Measurements from ENCODE around the gene MAMLD1. TPM values are rescaled to one million over a fixed set of nuclear protein-coding genes. Genes with fewer than 3 reads are reported as not detected.

Gene MAMLD1
- total RNA-seq, 1 donor from 2014 or later = 12.9 TPM

GRCh38 chrX:150456466-150456865, 93.3 kb downstream of the MAMLD1 start:
- H3K4me1 Mint-ChIP-seq (ENCODE audit: low read depth) = peaks cover 34% of the 10 kb centered on the region
- no peak for DNase-seq (ENCODE audit: low spot score)
- no peak overlapping the region for H3K4me3 Mint-ChIP-seq (ENCODE audit: low read depth)
- H3K27ac Mint-ChIP-seq = no peak overlapping the region
- intact Hi-C loops (cut with micrococcal nuclease) = no loop called here
- peaks cover 58% of the 10 kb centered on the region for H3K36me3 Mint-ChIP-seq (ENCODE audit: low read depth)
- H3K9me3 Mint-ChIP-seq = no peaks in the 10 kb centered on the region
- no peaks in the 10 kb centered on the region for H3K27me3 Mint-ChIP-seq (ENCODE audit: low read depth)

DNA sequence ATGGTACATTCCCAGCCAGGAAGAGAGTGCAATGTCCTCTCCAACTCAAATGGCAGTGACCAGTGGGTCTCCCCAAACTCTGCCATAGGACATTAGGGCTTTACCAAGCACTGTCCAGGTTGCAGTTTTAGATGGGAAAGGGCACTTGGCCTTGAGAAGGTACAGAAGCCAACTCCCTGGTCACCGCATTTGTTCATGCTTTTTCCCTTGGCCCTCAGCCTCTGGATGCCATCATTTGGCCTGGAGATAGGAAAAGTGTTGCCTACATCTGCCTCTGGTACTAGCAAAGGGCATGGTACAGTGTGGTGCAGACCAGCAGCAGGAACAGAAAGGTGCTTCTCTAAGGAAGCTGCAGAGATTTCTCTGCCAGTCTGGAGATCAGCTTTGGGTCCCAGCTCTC, 93.8 kb downstream of the MAMLD1 start:
- Mint-ChIP-seq H3K36me3 (ENCODE audit: low read depth) (peaks cover 53% of the 10 kb centered on the region), H3K4me3 (ENCODE audit: low read depth) (no peak overlapping the region), H3K27ac (no peak overlapping the region), H3K9me3 (no peaks in the 10 kb centered on the region), H3K27me3 (ENCODE audit: low read depth) (no peaks in the 10 kb centered on the region), H3K4me1 (ENCODE audit: low read depth) (peaks cover 29% of the 10 kb centered on the region)
- intact Hi-C loops (cut with micrococcal nuclease) = no loop called here
- DNase-seq (ENCODE audit: low spot score) = no peak

DNA sequence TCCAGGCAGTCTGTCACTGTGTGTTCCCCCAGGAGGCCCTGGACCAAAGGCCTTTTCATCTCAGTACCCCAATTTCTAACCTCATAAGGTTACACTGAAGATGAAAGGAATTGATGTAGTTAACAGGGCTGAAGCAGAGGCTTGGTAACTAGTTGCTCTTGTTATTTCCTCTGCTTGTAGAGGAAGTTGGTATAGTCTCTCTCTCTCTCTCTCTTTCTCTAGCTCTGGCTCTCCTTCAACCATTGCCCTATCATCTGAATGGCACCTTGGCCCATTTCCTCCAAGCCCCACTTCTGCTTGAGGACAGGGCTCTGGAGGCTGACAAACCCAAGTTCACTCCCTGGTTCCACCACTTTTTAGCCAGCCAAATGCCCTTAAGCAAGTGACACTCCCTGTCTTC, 96.1 kb downstream of the MAMLD1 start:
- intact Hi-C loops (cut with micrococcal nuclease) = no loop called here
- Mint-ChIP-seq H3K4me1 (ENCODE audit: low read depth) (peaks cover 23% of the 10 kb centered on the region), H3K27ac (peak overlapping the region; percentile 36)

GRCh38 chrX:150460063-150460462, 96.9 kb downstream of the MAMLD1 start:
- DNase-seq (ENCODE audit: low spot score) = no peak
- H3K4me1 Mint-ChIP-seq (ENCODE audit: low read depth) = peaks cover 22% of the 10 kb centered on the region
- intact Hi-C loops (cut with micrococcal nuclease) = no loop called here
- no peak overlapping the region for H3K4me3 Mint-ChIP-seq (ENCODE audit: low read depth)
- no peaks in the 10 kb centered on the region for H3K9me3 Mint-ChIP-seq
- peaks cover 48% of the 10 kb centered on the region for H3K36me3 Mint-ChIP-seq (ENCODE audit: low read depth)
- H3K27me3 Mint-ChIP-seq (ENCODE audit: low read depth) = no peaks in the 10 kb centered on the region
- H3K27ac Mint-ChIP-seq = no peak overlapping the region

More for the DNA sequence above, 96.1 kb downstream of the MAMLD1 start:
- Mint-ChIP-seq H3K36me3 (ENCODE audit: low read depth) (peaks cover 48% of the 10 kb centered on the region), H3K9me3 (no peaks in the 10 kb centered on the region), H3K4me3 (ENCODE audit: low read depth) (no peak overlapping the region), H3K27me3 (ENCODE audit: low read depth) (no peaks in the 10 kb centered on the region)
- no peak for DNase-seq (ENCODE audit: low spot score)

DNA sequence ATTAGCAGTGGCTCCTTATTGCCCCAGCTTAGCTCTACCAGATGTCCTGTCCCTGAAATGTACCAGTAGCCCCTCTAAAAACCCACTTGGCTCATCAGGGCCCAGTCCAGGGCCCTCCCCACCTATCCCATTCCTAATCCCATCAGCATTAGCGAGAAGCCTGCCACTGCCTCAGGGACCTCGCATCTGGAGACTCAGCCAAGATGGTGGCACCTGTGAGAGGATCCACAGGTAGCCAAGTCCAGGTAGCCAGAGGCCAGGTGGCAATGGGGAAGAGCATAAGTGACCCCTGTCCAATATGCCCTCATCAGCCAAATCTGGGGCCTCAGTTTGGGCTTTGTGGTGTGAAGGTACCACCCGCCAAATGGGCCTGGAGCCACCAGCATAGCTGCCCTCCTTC, 97.7 kb downstream of the MAMLD1 start:
- peaks cover 18% of the 10 kb centered on the region for H3K4me1 Mint-ChIP-seq (ENCODE audit: low read depth)
- no peak overlapping the region for H3K4me3 Mint-ChIP-seq (ENCODE audit: low read depth)
- no peaks in the 10 kb centered on the region for H3K27me3 Mint-ChIP-seq (ENCODE audit: low read depth)
- intact Hi-C loops (cut with micrococcal nuclease) = no loop called here
- H3K27ac Mint-ChIP-seq = no peak overlapping the region
- peaks cover 50% of the 10 kb centered on the region for H3K36me3 Mint-ChIP-seq (ENCODE audit: low read depth)
- H3K9me3 Mint-ChIP-seq = no peaks in the 10 kb centered on the region
- no peak for DNase-seq (ENCODE audit: low spot score)

GRCh38 chrX:150463566-150463965, 100.4 kb downstream of the MAMLD1 start:
- peaks cover 39% of the 10 kb centered on the region for H3K36me3 Mint-ChIP-seq (ENCODE audit: low read depth)
- H3K4me1 Mint-ChIP-seq (ENCODE audit: low read depth) = peaks cover 10% of the 10 kb centered on the region
- no peaks in the 10 kb centered on the region for H3K9me3 Mint-ChIP-seq
- no peak for DNase-seq (ENCODE audit: low spot score)
- no peak overlapping the region for H3K27ac Mint-ChIP-seq
- no peaks in the 10 kb centered on the region for H3K27me3 Mint-ChIP-seq (ENCODE audit: low read depth)
- intact Hi-C loops (cut with micrococcal nuclease) = no loop called here
- no peak overlapping the region for H3K4me3 Mint-ChIP-seq (ENCODE audit: low read depth)

DNA sequence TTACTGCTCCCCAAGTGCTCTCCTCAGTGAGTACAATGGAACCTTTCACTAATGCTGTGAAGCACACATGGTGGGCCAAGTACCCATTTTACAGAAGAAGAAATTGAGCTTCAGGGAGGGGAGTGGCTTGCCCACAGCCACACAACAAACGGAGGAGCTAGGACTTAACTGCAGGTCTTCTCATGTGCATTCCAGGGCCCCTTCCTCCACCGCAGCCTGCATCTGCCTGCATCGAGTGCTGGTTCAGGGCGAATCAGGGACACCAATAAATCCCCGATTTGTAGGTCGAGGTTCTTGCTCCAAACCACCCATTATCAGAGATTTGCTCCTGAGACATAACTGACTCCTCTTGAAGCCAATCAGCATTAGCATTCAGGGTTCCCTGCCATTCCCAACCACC, 100.9 kb downstream of the MAMLD1 start:
- H3K36me3 Mint-ChIP-seq (ENCODE audit: low read depth) = peaks cover 39% of the 10 kb centered on the region
- H3K4me1 Mint-ChIP-seq (ENCODE audit: low read depth) = peaks cover 6% of the 10 kb centered on the region
- H3K9me3 Mint-ChIP-seq = no peaks in the 10 kb centered on the region
- H3K27me3 Mint-ChIP-seq (ENCODE audit: low read depth) = no peaks in the 10 kb centered on the region
- DNase-seq (ENCODE audit: low spot score) = no peak
- H3K27ac Mint-ChIP-seq = no peak overlapping the region
- intact Hi-C loops (cut with micrococcal nuclease) = no loop called here
- H3K4me3 Mint-ChIP-seq (ENCODE audit: low read depth) = no peak overlapping the region

DNA sequence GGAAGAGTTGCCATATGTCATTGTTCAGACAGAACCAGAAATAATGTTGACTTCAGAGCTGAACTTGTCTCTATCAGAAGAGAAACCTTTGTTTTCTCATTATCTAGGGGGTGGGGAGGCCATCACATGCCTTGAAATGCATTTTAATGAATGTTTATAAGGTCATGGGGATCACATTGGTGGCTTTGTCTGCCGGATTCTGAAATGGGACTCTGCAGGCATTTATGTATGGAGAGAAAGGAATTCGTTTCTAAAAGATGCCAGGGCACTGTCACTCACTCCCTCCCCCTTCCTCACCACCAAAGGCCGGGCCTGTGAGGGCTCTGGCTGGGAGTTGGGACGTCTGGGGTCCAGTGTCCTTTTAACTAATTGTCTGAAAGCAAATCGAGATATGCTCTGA, 102.2 kb downstream of the MAMLD1 start:
- Mint-ChIP-seq H3K4me1 (ENCODE audit: low read depth) (no peaks in the 10 kb centered on the region), H3K4me3 (ENCODE audit: low read depth) (no peak overlapping the region), H3K27me3 (ENCODE audit: low read depth) (no peaks in the 10 kb centered on the region), H3K9me3 (no peaks in the 10 kb centered on the region), H3K36me3 (ENCODE audit: low read depth) (peaks cover 46% of the 10 kb centered on the region), H3K27ac (no peak overlapping the region)
- no peak for DNase-seq (ENCODE audit: low spot score)
- intact Hi-C loops (cut with micrococcal nuclease) = no loop called here

- Mint-ChIP-seq H3K27me3 (ENCODE audit: low read depth) (no peaks in the 10 kb centered on the region), H3K27ac (no peak overlapping the region), H3K4me3 (ENCODE audit: low read depth) (no peak overlapping the region), H3K36me3 (ENCODE audit: low read depth) (peaks cover 54% of the 10 kb centered on the region), H3K9me3 (no peaks in the 10 kb centered on the region), H3K4me1 (ENCODE audit: low read depth) (no peaks in the 10 kb centered on the region)
- intact Hi-C loops (cut with micrococcal nuclease) = no loop called here
- no peak for DNase-seq (ENCODE audit: low spot score)
Observed at GRCh38 chrX:150465881-150466775, 103.0 kb downstream of the MAMLD1 start.

- Mint-ChIP-seq H3K27ac (no peak overlapping the region), H3K27me3 (ENCODE audit: low read depth) (no peaks in the 10 kb centered on the region), H3K36me3 (ENCODE audit: low read depth) (peaks cover 59% of the 10 kb centered on the region), H3K9me3 (no peaks in the 10 kb centered on the region), H3K4me1 (ENCODE audit: low read depth) (peaks cover 13% of the 10 kb centered on the region), H3K4me3 (ENCODE audit: low read depth) (no peak overlapping the region)
- intact Hi-C loops (cut with micrococcal nuclease) = loop anchor here (10.0 kb wide), 1 partner anchor 922 kb away; the partner anchor contains the start of gene VMA21
- DNase-seq (ENCODE audit: low spot score) = no peak
Observed at GRCh38 chrX:150472306-150472705, 109.2 kb downstream of the MAMLD1 start.

DNA sequence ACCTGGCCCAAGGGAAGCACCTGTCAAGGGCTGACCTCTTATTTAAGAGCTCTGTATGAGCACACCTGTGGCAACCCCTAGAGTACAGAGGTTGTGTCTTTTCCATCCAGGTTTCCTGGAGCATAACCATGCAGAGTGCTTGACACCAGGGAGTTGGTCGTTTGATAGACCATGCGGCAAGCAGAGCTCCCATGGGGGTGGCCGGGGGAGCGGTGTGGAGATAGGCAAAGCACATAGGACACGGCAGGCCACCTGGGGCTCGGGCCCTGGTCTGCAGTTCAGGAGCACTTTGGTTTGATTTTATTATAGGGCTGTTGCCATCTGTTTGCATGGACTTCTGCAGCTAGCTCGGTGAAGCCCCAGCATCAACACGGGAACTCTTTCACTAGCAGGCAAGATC, 110.3 kb downstream of the MAMLD1 start:
- Mint-ChIP-seq H3K4me1 (ENCODE audit: low read depth) (peaks cover 23% of the 10 kb centered on the region), H3K4me3 (ENCODE audit: low read depth) (no peak overlapping the region), H3K27ac (no peak overlapping the region), H3K36me3 (ENCODE audit: low read depth) (peaks cover 65% of the 10 kb centered on the region), H3K9me3 (no peaks in the 10 kb centered on the region), H3K27me3 (ENCODE audit: low read depth) (no peaks in the 10 kb centered on the region)
- intact Hi-C loops (cut with micrococcal nuclease) = loop anchor here (10.0 kb wide), 1 partner anchor 921 kb away; the partner anchor contains the start of gene VMA21
- no peak for DNase-seq (ENCODE audit: low spot score)

GRCh38 chrX:150475461-150475860, 112.3 kb downstream of the MAMLD1 start:
- no peak overlapping the region for H3K4me3 Mint-ChIP-seq (ENCODE audit: low read depth)
- H3K27ac Mint-ChIP-seq = no peak overlapping the region
- H3K36me3 Mint-ChIP-seq (ENCODE audit: low read depth) = peaks cover 56% of the 10 kb centered on the region
- H3K27me3 Mint-ChIP-seq (ENCODE audit: low read depth) = no peaks in the 10 kb centered on the region
- DNase-seq (ENCODE audit: low spot score) = no peak
- intact Hi-C loops (cut with micrococcal nuclease) = loop anchor here (5.0 to 10.0 kb wide), 2 partner anchors 162 to 919 kb away; partner anchors contain the start of gene VMA21
- peaks cover 36% of the 10 kb centered on the region for H3K4me1 Mint-ChIP-seq (ENCODE audit: low read depth)
- H3K9me3 Mint-ChIP-seq = no peaks in the 10 kb centered on the region

DNA sequence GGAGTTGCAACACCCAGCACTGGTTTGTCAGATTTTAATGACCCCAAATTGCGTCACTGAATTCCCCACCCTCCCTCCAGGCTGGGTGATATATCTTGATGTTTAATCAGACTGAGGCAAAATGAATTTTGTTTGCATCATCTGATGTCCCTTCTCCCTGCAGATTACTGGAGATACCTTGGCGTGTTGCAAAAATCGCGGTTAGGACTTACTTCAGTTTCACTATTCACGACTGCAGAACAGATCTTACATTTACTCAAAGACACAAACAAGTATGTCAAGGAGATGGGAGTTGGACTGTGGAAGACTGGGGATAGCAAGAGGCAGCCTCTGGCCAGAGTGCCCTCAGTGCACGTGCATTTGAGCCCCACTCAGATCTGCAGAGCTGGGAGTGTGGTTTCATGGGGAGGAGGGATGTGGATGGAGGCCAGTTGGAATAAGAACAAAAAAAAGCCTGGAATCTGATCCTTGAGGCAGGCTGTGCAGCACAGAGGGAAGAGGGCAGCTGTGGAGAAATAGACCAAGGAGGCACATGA, 113.1 kb downstream of the MAMLD1 start:
- intact Hi-C loops (cut with micrococcal nuclease) = loop anchor here (5.0 to 10.0 kb wide), 2 partner anchors 161 to 919 kb away; partner anchors contain the start of gene VMA21
- peaks cover 56% of the 10 kb centered on the region for H3K36me3 Mint-ChIP-seq (ENCODE audit: low read depth)
- peak overlapping the region; percentile 77 for H3K27ac Mint-ChIP-seq
- H3K4me1 Mint-ChIP-seq (ENCODE audit: low read depth) = peaks cover 44% of the 10 kb centered on the region
- no peaks in the 10 kb centered on the region for H3K27me3 Mint-ChIP-seq (ENCODE audit: low read depth)
- H3K4me3 Mint-ChIP-seq (ENCODE audit: low read depth) = no peak overlapping the region
- no peak for DNase-seq (ENCODE audit: low spot score)
- H3K9me3 Mint-ChIP-seq = no peaks in the 10 kb centered on the region
